ENCODE results near the gene RBFOX1.
A peak's percentile ranks its signal among the peaks of the same experiment; 100 is the strongest.

The RBFOX1 gene

GRCh38 chr16:7602291-7602950 lies 269.8 kb downstream of the RBFOX1 start:
- DNase-seq (ENCODE audit: low spot score) = no peak

GRCh38 chr16:7605812-7606211 lies 273.2 kb downstream of the RBFOX1 start:
- no peak for DNase-seq (ENCODE audit: low spot score)

GRCh38 chr16:7612671-7613070 lies 280.0 kb downstream of the RBFOX1 start:
- no peak for DNase-seq (ENCODE audit: low spot score)

- no peak for DNase-seq (ENCODE audit: low spot score)
These were observed 280.9 kb downstream of the RBFOX1 start for GRCh38 chr16:7613518-7613917.

- DNase-seq (ENCODE audit: low spot score) = no peak
These were observed 281.6 kb downstream of the RBFOX1 start for GRCh38 chr16:7614021-7614795.

- DNase-seq (ENCODE audit: low spot score) = peak; percentile 12
These were observed 282.9 kb downstream of the RBFOX1 start for GRCh38 chr16:7615565-7615964.

GRCh38 chr16:7624871-7625766 lies 292.5 kb downstream of the RBFOX1 start:
- DNase-seq (ENCODE audit: low spot score) = no peak

GRCh38 chr16:7628981-7629380 lies 296.3 kb downstream of the RBFOX1 start:
- DNase-seq (ENCODE audit: low spot score) = no peak

- no peak for DNase-seq (ENCODE audit: low spot score)
These were observed 296.9 kb downstream of the RBFOX1 start for GRCh38 chr16:7629571-7629970.

GRCh38 chr16:7637446-7637845 lies 304.8 kb downstream of the RBFOX1 start:
- DNase-seq (ENCODE audit: low spot score) = no peak

- DNase-seq (ENCODE audit: low spot score) = no peak
These were observed 305.7 kb downstream of the RBFOX1 start for GRCh38 chr16:7638306-7638705.

- no peak for DNase-seq (ENCODE audit: low spot score)
These were observed 307.7 kb downstream of the RBFOX1 start for GRCh38 chr16:7640334-7640733.

GRCh38 chr16:7644176-7644575 lies 311.5 kb downstream of the RBFOX1 start:
- DNase-seq (ENCODE audit: low spot score) = no peak

GRCh38 chr16:7644811-7645210 lies 312.2 kb downstream of the RBFOX1 start:
- DNase-seq (ENCODE audit: low spot score) = no peak

- no peak for DNase-seq (ENCODE audit: low spot score)
These were observed 314.3 kb downstream of the RBFOX1 start for GRCh38 chr16:7646821-7647500.

GRCh38 chr16:7650431-7650830 lies 317.8 kb downstream of the RBFOX1 start:
- no peak for DNase-seq (ENCODE audit: low spot score)

- no peak for DNase-seq (ENCODE audit: low spot score)
These were observed 319.3 kb downstream of the RBFOX1 start for GRCh38 chr16:7651803-7652570.

GRCh38 chr16:7653746-7654461 lies 321.3 kb downstream of the RBFOX1 start:
- DNase-seq (ENCODE audit: low spot score) = no peak

GRCh38 chr16:7675628-7676027 lies 343.0 kb downstream of the RBFOX1 start:
- no peak for DNase-seq (ENCODE audit: low spot score)

GRCh38 chr16:7680296-7680695 lies 347.7 kb downstream of the RBFOX1 start:
- DNase-seq (ENCODE audit: low spot score) = no peak

GRCh38 chr16:7688811-7689210 lies 356.2 kb downstream of the RBFOX1 start:
- DNase-seq (ENCODE audit: low spot score) = no peak

Measured in NAMALWA (cell line).